GM19351 (cell line): ENCODE measurements around the gene MYO1G.

Experiments used
- ATAC-seq: cut with Tn5 transposase; IDR thresholded peaks from one replicate; pipeline ENCODE4 v1.9.1; 2021; ENCODE audit warnings: mild to moderate bottlenecking, moderate library complexity; ENCODE audit not compliant: unreplicated experiment

MYO1G gene

DNA sequence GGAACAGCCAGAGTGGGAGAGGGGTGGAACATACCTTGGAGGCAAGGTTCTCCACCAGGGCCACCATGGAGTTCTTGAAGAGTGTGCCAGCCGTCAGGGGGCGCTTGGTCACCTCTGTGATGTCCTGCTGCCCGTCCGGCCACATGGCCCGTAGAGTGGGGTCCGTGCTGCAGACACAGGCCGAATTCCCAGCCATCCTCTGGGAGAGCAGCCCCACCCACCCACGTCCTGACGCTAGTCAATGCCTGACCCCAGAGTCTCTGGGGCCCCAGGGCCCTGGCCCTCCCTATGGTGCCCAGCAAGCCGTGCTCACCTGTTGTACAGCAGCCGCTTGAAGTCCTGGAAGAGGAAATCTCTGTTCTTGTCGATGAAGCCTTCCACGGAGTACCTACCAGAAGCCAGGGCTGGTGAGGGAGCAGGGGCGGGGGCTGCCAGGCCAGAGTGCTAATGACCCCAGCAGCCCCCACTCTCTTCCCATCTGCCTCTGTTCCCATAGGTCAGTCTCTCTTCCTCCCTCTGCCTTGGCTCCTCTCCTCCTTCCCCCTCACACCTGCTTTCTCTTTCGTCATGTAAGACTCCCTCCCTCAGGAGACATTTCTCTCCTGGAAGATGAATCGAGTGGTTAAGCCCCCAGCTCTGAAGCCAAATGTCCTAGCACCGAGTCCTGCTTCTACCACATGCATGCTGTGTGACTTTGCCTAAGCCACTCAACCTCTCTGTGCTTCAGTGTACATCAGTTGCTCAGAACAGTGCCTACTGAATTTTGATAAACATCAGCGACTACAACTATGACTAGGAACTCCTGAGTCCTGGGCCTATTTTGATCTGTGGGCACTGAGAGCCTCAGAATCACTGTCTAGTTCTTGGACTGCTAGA is 11.0 kb downstream of the MYO1G start:
- no peak for ATAC-seq

DNA sequence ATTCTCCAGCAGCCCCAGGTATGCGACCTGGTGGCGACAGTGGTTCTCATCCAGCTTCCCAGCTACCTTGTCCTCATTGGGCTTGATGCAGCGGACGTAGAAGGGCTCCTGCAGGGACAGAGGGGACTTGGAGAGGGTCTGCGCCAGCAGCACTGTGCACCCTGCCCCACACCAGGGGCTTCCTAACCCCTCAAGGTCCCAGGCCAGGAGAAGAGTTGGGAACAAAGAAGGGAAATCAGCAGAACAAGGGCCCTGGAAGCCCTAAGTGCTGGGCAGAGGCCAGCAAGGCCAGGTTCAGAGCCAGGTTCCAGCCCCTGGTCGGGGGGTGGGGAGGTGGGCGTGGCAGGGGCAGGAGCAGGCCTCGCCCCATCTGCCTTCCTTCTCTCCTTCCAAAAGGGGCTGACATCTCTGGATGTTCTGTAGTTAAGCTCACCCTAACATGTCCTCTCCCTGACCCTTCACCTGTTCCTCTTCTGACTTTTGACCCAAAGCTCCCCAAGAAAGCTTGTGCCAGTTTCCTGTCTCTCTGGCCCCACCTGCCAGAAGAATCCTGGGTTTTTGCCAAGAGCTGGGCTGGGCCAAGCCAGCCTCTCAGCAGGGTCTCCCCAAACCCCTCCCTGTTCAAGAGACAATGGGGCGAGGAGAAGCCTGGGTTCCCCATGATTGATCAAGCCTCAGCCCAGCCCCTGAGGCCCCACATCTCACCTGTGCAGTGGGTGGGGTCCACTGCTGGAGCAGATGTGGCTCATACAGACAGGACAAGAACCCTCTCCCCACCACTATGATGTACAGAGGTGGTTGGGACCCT is 11.9 kb downstream of the MYO1G start:
- ATAC-seq = no peak

DNA sequence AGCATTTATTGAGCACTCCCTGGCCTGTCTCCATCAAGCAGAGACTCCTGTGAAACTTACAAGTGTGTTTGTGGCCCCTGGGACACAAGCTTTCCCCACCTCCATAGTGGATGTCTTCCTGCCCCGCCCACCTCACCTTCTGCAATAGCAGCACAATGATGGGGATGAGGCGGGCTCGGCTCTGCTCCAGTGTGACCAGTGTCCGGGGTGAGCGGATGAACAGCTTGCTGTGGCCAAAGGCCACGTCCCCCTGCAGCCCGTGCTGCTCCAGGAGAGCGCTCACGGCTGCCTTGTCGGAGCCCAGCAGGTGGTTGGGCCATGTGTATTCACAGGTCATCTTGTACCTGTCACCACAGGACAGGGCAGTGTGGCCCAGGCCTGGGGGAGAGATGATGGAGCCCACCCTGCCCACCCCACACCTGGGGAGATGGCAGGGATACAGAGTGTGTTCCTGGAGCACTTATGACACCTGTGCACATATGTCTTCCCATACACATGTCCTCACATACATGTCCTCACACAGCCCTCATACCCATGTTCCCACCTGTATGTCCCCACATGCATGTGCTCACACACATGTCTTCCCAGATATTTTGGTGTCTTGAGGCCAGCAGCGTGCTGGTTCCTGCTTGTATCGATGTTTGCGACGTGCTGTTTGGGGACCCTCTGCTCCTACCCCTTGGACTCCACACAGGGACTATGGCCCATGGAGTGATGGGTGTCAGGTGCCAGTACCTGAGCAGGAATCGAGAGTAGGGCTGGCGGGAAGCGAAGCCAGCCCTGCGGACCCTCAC is 12.7 kb downstream of the MYO1G start:
- ATAC-seq = no peak

DNA sequence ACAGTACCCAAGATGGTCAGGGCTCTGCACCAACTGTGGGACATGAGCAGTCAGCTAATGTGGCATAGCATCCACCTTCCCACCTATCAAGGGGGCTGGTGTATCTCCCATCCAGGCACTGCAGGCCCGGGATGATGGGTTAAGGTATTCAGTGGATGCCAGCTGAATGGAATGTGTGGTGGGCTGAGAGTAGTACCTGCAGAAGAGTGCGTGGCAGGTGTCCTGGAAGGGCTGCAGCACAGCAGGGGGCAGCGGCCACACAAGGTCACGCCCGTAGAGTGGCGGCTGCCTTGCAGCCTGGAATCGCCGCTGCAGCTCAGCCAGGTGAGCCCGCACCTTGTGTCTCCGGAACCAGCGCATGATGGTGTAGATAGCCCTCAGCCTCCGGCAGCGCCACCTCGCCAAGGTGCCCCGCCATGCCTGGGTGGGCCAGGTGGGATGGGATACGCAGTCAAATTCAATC is 13.3 kb downstream of the MYO1G start:
- no peak for ATAC-seq

DNA sequence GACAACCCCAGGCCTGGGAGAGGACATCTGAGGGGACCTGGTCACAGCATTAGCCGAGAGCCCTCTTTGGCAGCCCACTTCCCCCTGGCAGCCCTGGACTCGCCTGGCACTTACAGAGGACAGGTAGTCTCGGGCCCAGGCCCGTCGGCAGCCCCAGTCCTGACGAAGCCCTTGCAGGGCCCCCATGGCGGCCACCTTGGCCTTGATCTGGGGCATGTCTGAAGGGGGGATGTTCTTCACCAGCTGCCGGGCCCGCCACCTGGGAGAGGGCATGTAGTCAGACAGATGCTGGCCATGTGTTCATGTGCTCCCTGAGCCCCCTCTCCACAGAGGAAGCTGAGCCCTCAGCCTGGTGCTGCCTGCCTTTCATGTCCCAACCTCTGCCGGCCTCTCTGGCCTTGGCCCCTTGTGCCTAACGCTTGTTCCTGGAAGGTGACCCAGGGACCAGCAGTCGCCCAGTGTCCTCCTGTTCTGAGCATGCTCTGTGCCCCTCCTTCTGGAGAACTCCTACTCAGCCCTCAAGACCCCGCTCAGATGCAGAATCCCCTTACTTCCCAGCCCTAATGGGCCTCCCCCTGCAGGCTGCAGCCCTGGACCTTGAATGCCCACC is 13.9 kb downstream of the MYO1G start:
- no peak for ATAC-seq

DNA sequence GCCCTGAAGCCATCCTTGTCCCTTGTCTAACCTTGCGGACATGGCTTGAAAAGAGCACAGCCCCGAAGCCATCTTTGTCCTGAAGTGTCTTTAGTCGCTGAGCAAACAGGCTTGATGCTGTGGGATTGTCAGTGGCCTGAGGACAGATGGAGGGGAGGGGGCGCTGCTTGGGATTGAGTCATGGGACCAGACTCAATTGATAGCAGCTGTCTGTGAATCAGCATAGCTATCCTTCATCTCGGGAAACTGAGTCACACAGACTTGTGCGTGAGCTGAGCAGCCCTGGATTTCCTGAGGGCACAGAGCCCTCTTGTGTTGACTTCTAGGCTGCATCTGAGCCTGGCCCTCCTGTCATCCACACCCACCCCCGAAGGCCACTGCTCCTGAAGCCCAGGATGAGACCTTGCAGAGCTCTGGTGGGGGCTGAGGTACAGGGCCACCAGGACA is 14.4 kb downstream of the MYO1G start:
- no peak for ATAC-seq

DNA sequence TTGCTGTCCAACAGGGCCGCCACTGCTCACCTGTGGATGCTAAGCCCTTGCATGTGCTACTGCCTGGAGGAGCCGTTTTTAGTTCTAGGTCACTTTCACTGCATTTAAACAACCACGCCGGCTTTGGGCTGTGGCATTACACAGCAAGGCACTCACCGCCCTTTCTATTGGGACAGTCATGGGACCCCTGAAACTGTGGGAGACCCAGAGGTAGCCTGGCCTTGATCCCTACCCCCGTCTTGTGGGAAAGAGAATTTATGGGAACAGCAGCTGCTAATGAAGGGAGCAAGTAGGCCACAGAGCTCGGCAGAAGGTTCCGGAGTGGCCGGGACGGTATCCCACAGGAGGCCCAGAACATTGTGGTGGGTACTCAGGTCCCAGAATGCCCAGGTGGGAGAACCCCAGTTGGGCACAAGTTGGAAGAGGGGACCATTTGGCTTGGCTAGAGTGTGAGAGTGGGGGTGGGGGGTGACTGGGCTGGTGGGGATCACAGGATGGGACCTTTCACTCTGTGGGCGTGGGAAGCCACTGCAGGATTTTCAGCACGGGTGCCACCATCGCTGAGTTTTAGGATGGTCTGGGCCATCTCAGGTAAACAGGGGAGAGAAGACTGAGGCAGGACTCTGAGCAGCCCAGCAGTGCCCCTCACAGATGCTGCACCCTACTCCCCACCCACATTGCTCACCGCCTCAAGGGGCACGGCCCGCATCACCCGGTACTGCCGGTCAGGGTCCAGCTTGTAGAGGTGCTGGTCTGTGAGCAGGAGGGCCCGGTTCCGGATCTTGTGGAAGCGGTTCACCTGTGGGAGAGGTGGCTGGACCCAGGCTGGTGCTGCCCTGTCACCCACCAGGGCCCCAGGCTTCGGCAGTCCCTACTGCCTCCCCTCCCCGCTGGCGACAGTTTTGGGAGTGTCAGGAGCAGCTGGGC is 15.2 kb downstream of the MYO1G start:
- no peak for ATAC-seq

DNA sequence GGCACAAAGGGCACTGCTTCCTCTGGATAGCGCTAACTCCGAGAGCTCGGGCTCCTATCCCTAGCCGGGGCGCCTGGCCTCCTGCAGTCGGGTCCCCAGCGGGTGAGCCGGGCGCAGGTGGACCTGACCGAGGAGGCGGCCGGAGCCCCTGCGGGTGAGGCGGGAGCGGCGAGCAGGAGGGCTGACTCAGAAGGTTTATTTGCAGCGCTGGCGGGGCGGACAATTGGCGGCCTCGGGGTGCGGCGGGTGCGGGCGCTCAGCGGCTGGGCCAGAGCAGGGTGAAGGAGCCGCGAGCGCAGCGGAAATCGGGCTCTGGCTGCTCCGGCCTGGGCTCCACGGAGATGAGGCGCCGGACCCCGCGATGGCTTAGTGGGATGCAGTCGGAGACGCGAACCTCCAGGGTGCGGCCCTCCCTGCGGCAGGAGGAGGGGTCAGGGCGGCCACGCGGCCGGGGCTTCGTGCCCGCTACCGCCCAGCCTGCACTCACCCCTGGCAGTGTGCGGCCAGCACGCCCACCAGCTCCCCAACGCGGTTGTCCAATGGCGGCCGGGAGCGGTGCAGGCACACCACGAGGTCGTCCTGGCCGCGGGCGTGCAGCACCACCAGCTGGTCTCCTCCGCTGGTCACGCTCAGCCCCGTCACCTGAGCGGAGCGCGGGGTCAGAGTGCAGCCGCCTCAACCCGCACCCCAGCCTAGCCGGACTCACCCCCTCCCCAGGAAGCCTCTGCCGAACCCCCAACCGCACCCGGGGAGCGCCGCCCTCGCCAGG is 16.1 kb downstream of the MYO1G start:
- ATAC-seq = no peak

DNA sequence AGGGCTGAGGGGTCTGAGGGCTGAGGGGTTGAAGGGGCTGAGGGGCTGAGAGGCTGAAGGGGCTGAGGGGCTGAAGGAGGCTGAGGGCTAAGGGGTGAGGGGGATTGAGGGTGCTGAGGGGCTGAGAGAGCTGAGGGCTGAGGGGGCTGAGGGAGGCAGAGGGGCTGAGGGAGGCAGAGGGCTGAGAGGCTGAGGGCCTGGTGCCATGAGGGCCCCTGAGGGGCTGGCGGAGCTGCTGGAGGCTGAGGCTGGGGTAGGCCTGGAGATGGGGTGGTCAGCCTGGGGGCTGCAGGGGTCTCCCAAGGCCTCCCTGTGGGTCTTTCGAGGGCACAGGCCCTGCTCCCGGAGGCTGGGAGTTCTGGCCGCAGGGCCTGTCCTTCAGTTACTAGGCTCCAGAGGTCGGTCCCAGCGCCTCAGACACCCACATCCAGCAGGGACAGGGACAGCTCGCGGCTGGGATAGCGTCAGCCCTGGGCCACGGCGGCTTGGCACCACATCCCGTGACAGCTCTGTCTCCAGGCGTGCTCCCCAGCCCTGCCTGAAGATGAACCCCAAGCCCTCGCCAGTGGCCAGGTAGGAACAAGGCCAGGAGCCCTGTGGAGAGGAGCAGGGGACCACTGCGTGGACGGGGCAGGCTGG is 16.9 kb downstream of the MYO1G start:
- ATAC-seq = no peak

DNA sequence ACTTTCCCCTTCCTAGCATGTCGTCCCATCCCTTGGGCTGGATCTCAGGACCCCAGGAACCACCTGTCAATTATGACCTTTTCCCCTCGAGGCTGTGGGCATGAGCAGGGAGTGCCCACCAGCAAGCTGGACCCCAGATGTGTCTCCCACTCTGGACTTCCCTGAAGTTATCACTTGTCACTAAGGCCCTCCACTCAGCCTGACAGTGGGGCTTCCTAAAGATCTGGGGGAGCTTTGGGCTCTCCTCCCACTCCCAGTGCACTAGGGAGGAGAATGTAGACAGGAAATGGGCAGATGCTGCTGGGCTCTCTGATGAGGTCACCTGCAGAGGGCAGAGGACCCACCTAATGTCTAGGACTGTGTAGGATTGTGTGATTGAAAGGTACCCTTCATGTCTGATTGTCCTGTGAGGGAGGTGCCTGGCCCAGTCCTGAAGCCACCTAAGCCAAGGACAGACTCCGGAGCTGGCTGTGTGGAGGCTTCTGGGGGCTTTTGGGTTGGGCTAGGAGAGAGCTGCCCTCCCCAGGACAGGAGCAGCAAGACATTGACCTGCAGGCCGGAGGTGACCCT is 18.7 kb downstream of the MYO1G start:
- ATAC-seq = no peak

DNA sequence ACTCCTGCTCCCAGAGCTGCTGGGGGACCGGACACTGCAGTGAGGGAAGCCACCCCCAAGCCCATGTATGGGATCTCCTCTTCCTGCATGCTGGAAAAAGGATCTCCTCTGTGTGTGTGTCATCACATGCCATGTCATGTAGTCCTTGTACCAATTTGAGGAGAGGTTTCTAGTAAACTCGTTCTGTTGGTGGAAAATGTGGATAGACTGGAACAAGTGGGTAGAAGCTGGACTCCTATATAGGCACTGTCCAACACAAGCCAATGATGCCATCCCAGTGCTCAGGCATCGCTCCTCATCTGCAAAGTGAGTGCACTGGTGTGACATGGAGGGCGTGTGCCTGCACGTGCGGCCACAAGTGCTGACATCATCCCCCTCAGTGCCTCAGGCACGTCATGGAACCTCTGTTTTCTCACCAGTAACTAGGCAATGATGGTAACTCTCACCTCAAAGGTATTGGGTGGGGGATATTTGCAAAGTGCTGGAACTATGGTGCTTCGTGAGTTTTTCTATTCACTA is 19.3 kb downstream of the MYO1G start:
- peak; percentile 56 for ATAC-seq

DNA sequence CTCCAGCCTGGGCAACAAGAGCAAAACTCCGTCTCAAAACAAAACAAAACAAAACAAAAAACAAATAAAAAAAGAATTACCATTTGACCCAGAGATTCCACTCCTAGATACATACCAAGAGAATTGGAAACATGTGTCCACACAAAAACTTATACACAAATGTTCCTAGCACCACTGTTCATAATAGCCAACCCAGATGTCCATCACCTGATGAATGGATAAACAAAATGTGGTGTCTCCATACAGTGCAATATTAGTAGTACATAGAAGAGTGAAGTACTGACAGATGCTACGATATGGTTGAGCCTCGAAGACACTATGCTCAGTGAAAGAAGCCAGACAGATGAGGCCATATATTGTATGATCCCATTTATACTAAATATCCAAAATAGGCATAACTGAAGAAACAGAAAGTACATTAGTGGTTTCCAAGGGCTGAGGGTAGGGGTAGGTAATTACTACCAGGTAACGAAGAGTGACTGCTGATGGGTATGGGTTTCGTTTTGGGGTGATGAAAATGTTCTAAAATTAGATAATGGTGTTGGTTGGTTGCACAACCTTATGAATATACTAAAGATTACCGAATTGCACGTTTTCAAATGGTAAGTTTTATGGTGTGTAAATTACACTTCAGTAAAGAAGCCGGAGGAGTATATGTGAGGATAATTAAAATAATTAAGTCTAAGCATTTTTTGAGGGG is 20.0 kb downstream of the MYO1G start:
- ATAC-seq = no peak

DNA sequence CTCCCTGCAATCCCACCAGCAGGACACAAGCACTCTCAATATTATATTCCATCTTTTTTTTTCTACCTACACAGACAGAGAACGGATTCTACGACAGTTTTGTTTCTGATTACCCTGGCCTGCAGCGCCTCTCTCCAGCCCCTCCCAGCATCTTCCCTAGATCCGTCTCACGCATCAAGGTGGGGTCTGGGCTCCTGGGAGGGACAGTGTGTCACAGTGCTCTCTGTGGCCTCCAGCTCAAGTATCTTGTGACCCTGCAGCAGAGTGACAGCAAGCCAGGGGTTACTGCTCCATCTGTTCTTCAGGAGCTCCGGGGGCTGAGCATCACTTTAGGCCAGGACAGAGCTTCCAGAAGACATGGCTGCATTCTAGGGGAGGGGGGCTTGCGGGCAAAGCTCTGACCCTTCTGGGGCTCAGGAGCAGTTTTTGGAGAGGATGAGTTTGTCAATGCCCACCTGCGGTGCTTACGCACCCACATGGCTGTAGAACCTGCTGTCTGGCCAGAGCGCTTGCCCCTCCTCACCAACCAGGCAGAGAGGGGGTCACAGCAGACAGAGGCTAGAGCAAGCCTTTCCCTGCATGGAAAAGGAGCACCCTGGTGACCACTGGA is 22.6 kb downstream of the MYO1G start:
- no peak for ATAC-seq

DNA sequence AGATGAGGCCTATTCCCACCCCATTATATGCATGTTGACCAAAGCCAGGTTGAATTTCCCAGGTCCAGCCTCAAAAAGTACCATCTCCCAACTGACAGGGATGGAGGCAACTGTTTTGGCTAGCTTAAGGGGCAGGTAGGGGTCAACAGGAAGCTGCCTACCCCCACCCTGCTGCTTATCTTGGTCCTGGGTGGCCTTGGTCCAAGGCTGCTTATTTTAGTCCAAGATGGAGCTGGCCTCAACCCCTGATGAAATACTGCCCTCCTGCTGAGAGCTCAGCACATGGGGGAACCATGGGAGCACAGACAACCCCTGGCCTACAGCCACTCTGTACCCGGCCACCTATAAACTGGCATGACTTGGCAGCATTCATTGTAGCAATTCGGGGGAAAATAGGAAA is 23.1 kb downstream of the MYO1G start:
- ATAC-seq = no peak

DNA sequence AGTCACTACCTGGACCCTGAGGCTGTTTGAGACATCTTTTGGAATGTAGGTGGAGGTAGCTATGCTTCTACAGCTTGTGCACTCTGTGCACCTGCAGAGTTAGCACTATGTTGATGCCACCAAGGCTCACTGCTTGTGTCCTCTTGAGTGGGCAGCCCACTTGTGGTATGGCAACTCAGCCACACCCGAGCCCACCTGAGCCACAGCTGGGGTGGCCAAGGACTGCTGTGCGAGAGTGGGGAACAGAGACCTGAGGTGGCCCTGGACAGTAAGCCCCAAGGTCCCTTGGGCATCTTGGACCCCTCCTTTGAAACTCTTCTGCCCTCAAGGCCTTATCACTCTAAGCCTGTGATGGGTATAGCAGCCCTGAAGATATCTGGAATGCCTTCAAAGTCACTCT is 25.7 kb downstream of the MYO1G start:
- ATAC-seq = no peak

DNA sequence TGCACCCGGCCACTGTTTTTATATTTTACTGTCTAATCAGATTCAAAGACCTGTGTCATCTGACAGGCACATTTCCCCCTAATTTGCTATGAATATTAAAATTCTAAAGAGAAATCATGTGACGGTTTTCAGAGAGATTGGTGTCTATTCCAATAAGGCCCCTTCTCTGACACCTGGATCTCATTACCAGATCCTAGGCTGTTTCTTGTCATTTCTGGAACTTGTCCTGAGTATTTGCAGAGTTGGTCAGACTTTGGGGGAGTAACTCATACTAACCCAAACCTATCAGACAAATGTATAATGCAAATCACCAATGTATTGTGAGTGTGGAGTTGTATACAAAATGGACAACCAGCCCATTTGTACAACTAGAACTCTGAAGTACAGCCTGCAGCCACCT is 29.5 kb downstream of the MYO1G start:
- no peak for ATAC-seq

DNA sequence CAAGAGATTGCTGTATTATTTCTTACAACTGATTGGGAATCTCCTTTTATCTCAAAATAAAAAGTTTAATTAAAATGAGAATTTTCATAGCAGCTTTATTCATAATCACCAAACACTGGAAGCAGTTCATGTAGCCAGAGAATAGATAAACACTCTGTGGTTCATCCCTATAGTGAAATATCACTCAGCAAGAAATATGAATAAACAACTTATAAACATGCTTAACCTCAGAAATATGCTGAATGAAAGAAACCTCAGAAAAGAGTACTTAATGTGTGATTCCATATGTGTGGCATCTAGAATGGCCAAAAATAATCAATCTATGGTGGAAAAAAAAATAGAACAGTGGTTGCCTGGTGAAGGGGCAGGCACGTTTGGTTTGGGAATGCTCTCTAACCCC is 33.3 kb downstream of the MYO1G start:
- no peak for ATAC-seq
